A549 (cell line): ENCODE data around the gene SHISA8. TPM values are rescaled to one million over a fixed set of nuclear protein-coding genes. Genes with fewer than 3 reads are reported as not detected.

ENCODE experiments used
- ATAC-seq, 2 experiments: fragments of 200-7000 bp in 1 of 2; fragments of >200 bp in 1 of 2; cut with Nextera tagmentation in 1 of 2; cut with Tn5 transposase in 1 of 2; 3 replicates each; pipeline versions ENCODE4 v1.8.0 to v1.9.1; 2018 to 2020; ENCODE audit warnings: mild to moderate bottlenecking in 1 of 2, moderate library complexity in 1 of 2
- CTCF ChIA-PET: fragments of 300-600 bp; sonication (Branson Sonifier 250); formaldehyde crosslinking; extraction: SDS; loops from one replicate; lab custom pipeline; 2021; ENCODE audit warnings: antibody characterized with exemption, inconsistent platforms; lab: Yijun Ruan, JAX
- POLR2A ChIA-PET: fragments of 350-600 bp; formaldehyde crosslinking; extraction: SDS; loops from one replicate; lab custom pipeline; 2021; ENCODE audit warnings: antibody characterized with exemption, inconsistent platforms; lab: Yijun Ruan, JAX
- DNase-seq, 2 experiments: peaks; one replicate each; pipeline versions ENCODE4 v3.0.0 to v3.0.0-alpha.2; 2011 to 2016; ENCODE audit warnings: low read depth in 1 of 2, low spot score in 1 of 2
- FAIRE-seq: peaks from 2 replicates; lab custom pipeline; 2011; peaks lifted over from hg19 to GRCh38; lab: Jason Lieb, UNC
- H3K27ac ChIP-seq, 2 experiments: fragments of >200 bp; sonication (Bioruptor Twin); formaldehyde crosslinking; 3 replicates each; pipeline ENCODE4 v1.5.1; 2016 to 2017
- H3K4me1 ChIP-seq: fragments of >200 bp; sonication (Bioruptor Twin); formaldehyde crosslinking; 3 replicates; pipeline ENCODE4 v1.6.1; 2016
- H3K4me2 ChIP-seq: fragments of >200 bp; sonication (Bioruptor Twin); formaldehyde crosslinking; 3 replicates; pipeline ENCODE4 v1.6.1; 2016
- H3K4me3 ChIP-seq: fragments of >200 bp; sonication (Bioruptor Twin); formaldehyde crosslinking; 3 replicates; pipeline ENCODE4 v1.5.1; 2016
- H3K9me3 ChIP-seq: fragments of >200 bp; sonication (Bioruptor Twin); formaldehyde crosslinking; 3 replicates; pipeline ENCODE4 v1.6.1; 2016
- BHLHE40 ChIP-seq: IDR thresholded peaks from 2 replicates; pipeline ENCODE4 v1.6.1; 2012; ENCODE audit warnings: low read depth, low read length, inconsistent platforms
- EHF ChIP-seq: fragments of 250-450 bp; sonication (Bioruptor Pico); IDR thresholded peaks from 2 replicates; pipeline ENCODE4 v1.5.0; 2020; ENCODE audit warnings: mild to moderate bottlenecking
- EP300 ChIP-seq, 2 experiments: fragments of >200 bp; sonication (Bioruptor Twin); formaldehyde crosslinking; IDR thresholded peaks; 2 replicates in 1 of 2; 3 replicates in 1 of 2; pipeline ENCODE4 v1.6.1; 2016 to 2017
- ESRRA ChIP-seq: fragments of 150-350 bp; IDR thresholded peaks from 2 replicates; pipeline ENCODE4 v1.6.1; 2014; ENCODE audit warnings: mild to moderate bottlenecking, low read length, borderline replicate concordance
- FOSL2 ChIP-seq, 2 experiments: fragments of 450-650 bp in 1 of 2; fragments of >200 bp in 1 of 2; sonication (Bioruptor Twin) in 1 of 2; formaldehyde crosslinking; IDR thresholded peaks; 2 replicates each; pipeline versions ENCODE4 v1.5.0 to v1.6.1; 2016 to 2020; ENCODE audit warnings: mild to moderate bottlenecking in 1 of 2, moderate library complexity in 1 of 2
- FOXS1 ChIP-seq: fragments of 250-450 bp; sonication (Bioruptor Pico); IDR thresholded peaks from 2 replicates; pipeline ENCODE4 v1.5.0; 2020; ENCODE audit warnings: mild to moderate bottlenecking, moderate library complexity
- GATA3 ChIP-seq: IDR thresholded peaks from 2 replicates; pipeline ENCODE4 v1.6.1; 2012; ENCODE audit warnings: borderline replicate concordance
- HEYL ChIP-seq: fragments of 250-450 bp; sonication (Bioruptor Pico); IDR thresholded peaks from 2 replicates; pipeline ENCODE4 v1.8.0; 2021; ENCODE audit warnings: mild to moderate bottlenecking, moderate library complexity
- HOXA7 ChIP-seq: fragments of 250-450 bp; sonication (Bioruptor Pico); IDR thresholded peaks from 2 replicates; pipeline ENCODE4 v1.5.0; 2020; ENCODE audit warnings: mild to moderate bottlenecking, moderate library complexity
- HOXB5 ChIP-seq: fragments of 250-450 bp; sonication (Bioruptor Pico); IDR thresholded peaks from 2 replicates; pipeline ENCODE4 v1.5.0; 2020; ENCODE audit warnings: mild to moderate bottlenecking, moderate library complexity
- JUN ChIP-seq, 2 experiments: fragments of >200 bp; sonication (Bioruptor Twin); formaldehyde crosslinking; IDR thresholded peaks; 2 replicates in 1 of 2; 3 replicates in 1 of 2; pipeline ENCODE4 v1.6.1; 2016 to 2017
- MAZ ChIP-seq: fragments of 150-350 bp; IDR thresholded peaks from 2 replicates; pipeline ENCODE4 v1.6.1; 2014; ENCODE audit warnings: antibody characterized with exemption, low read depth, low read length, borderline replicate concordance
- NPAS2 ChIP-seq: fragments of 250-450 bp; sonication (Bioruptor Pico); IDR thresholded peaks from 2 replicates; pipeline ENCODE4 v1.8.0; 2022; ENCODE audit warnings: mild to moderate bottlenecking, moderate library complexity, borderline replicate concordance
- NR3C1 ChIP-seq: fragments of >200 bp; sonication (Bioruptor Twin); formaldehyde crosslinking; IDR thresholded peaks from 3 replicates; pipeline ENCODE4 v1.6.1; 2017
- POLR2AphosphoS2 ChIP-seq: conservative IDR thresholded peaks from 2 replicates; pipeline ENCODE4 v1.6.1; 2012; ENCODE audit warnings: low read length, improper control_type of control experiment, inconsistent platforms
- RARB ChIP-seq: fragments of 250-450 bp; sonication (Bioruptor Pico); IDR thresholded peaks from 2 replicates; pipeline ENCODE4 v1.8.0; 2021; ENCODE audit warnings: mild to moderate bottlenecking, moderate library complexity
- SREBF2 ChIP-seq: fragments of 450-650 bp; IDR thresholded peaks from 2 replicates; pipeline ENCODE4 v1.6.1; 2014; ENCODE audit warnings: mild to moderate bottlenecking, moderate library complexity
- TFCP2L1 ChIP-seq: fragments of 250-450 bp; sonication (Bioruptor Pico); IDR thresholded peaks from 2 replicates; pipeline ENCODE4 v1.5.0; 2021; ENCODE audit warnings: mild to moderate bottlenecking
- TP53 ChIP-seq: fragments of 250-450 bp; sonication (Bioruptor Pico); IDR thresholded peaks from 2 replicates; pipeline ENCODE4 v1.5.0; 2021; ENCODE audit warnings: mild to moderate bottlenecking, moderate library complexity
- ZFP36 ChIP-seq: fragments of 450-650 bp; IDR thresholded peaks from 2 replicates; pipeline ENCODE4 v1.6.1; 2014; ENCODE audit warnings: borderline replicate concordance; ENCODE audit not compliant: partially characterized antibody
- ZNF302 ChIP-seq: fragments of 250-450 bp; sonication (Bioruptor Pico); IDR thresholded peaks from 2 replicates; pipeline ENCODE4 v1.9.0; 2021; ENCODE audit warnings: inconsistent platforms, mild to moderate bottlenecking, moderate library complexity
- WGBS: methylation state at CpG from one replicate; pipeline ENCODE4 v1.1.6; 2017; ENCODE audit errors: missing lambda C conversion rate; 5-methylcytosine and 5-hydroxymethylcytosine counted together
- polyA plus RNA-seq, 4 experiments: library from polyadenylated mRNA; depleted of rRNA in 3 of 4; stranded (reverse); fragments of >200 nt; fragmentation: RNase III in 1 of 4; extraction: RNeasy Plus Mini Kit Qiagen cat#74134 plus additional on column Dnase treatment in 1 of 4; gene quantifications; 2 replicates in 3 of 4; 3 replicates in 1 of 4; pipeline ENCODE4 v1.2.3, GENCODE V29; 2011 to 2017
- TF ChIP-seq, protein P1 (sequence below): fragments of 150-350 bp; IDR thresholded peaks from 2 replicates; pipeline ENCODE4 v1.6.1; 2014; ENCODE audit warnings: low read depth, mild to moderate bottlenecking, low read length
- TF ChIP-seq, protein P2 (sequence below): IDR thresholded peaks from 2 replicates; pipeline ENCODE4 v1.6.1; 2012
- TF ChIP-seq, protein P3 (sequence below): fragments of >200 bp; sonication (Bioruptor Twin); formaldehyde crosslinking; IDR thresholded peaks from 2 replicates; pipeline ENCODE4 v1.6.1; 2016
- TF ChIP-seq, protein P4 (sequence below): fragments of 450-650 bp; IDR thresholded peaks from 2 replicates; pipeline ENCODE4 v1.6.1; 2014; ENCODE audit warnings: antibody characterized with exemption
- TF ChIP-seq, protein P5 (sequence below): fragments of >200 bp; sonication (Bioruptor Twin); formaldehyde crosslinking; IDR thresholded peaks from 3 replicates; pipeline ENCODE4 v1.6.1; 2016
- TF ChIP-seq, protein P6 (sequence below): IDR thresholded peaks from 2 replicates; pipeline ENCODE4 v1.6.1; 2012
- TF ChIP-seq, protein P7 (sequence below): IDR thresholded peaks from 2 replicates; pipeline ENCODE4 v1.6.1; 2012; ENCODE audit warnings: low read depth, borderline replicate concordance

SHISA8 gene
- polyA plus RNA-seq, 2 of the 4 experiments (the other 2 are of a cell fraction) = 0.15 TPM; not detected in 1

DNA sequence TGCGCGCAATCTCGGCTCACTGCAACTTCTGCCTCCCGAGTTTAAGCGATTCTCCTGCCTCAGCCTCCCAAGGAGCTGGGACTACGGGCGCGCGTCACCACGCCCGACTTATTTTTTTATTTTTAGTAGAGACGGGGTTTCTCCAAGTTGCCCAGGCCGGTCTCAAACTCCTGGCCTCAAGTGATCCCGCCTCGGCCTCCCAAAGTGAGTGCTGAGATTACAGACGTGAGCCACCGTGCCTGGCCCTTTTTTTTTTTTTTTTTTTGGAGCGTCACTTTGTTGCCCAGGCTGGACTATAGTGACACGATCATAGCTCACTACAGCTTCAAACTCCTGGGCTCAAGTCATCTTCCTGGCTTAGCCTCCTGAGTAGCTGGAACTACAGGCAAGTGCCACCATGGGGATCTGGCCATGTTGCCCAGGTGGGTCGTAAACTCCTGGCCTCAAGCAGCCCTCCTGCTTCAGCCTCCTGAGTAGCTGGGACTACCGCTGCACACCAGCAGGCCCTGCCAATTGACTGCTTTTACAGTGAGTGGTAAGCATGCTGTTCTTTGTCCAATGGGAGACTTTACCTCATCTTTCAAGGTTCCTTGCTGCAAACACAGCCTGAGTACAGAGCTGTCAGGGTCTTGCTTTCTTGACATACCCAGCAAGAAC, 32.7 kb upstream of the SHISA8 start:
- WGBS = 74% methylated on average over 21 of the region's 21 CpGs
- CTCF ChIA-PET = interaction anchor here (1.0 to 2.2 kb wide), 8 partner anchors 9 to 283 kb away, joined by 3 to 18 read pairs (median 4); no protein-coding TSS in a partner anchor
- no peak for DNase-seq
- POLR2A ChIA-PET = interaction anchor here (0.5 to 1.1 kb wide), 4 partner anchors 122 to 562 kb away, joined by 4 to 5 read pairs (median 5); partner anchors contain the start of gene CCDC134
- no peak for ATAC-seq
- peak overlapping the region; percentile 90 to 95 for H3K27ac ChIP-seq
- no peak for FAIRE-seq
- H3K4me2 ChIP-seq = peak overlapping the region; percentile 80
- H3K4me3 ChIP-seq = peak overlapping the region; percentile 92
- TF ChIP-seq MAZ = no peak
- no peak for TF ChIP-seq EHF (CRISPR knock-in tag)
- TF ChIP-seq, protein P1, sequence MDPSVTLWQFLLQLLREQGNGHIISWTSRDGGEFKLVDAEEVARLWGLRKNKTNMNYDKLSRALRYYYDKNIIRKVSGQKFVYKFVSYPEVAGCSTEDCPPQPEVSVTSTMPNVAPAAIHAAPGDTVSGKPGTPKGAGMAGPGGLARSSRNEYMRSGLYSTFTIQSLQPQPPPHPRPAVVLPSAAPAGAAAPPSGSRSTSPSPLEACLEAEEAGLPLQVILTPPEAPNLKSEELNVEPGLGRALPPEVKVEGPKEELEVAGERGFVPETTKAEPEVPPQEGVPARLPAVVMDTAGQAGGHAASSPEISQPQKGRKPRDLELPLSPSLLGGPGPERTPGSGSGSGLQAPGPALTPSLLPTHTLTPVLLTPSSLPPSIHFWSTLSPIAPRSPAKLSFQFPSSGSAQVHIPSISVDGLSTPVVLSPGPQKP = no peak
- no peak for TF ChIP-seq NPAS2 (CRISPR knock-in tag)
- TF ChIP-seq, protein P2, sequence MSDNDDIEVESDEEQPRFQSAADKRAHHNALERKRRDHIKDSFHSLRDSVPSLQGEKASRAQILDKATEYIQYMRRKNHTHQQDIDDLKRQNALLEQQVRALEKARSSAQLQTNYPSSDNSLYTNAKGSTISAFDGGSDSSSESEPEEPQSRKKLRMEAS = no peak
- TF ChIP-seq SREBF2 = no peak
- no peak for TF ChIP-seq TP53 (CRISPR knock-in tag)
- no peak for TF ChIP-seq POLR2AphosphoS2
- TF ChIP-seq ZFP36 = no peak
- TF ChIP-seq HEYL (CRISPR knock-in tag) = no peak
- no peak for TF ChIP-seq ZNF302 (CRISPR knock-in tag)
- no peak for TF ChIP-seq HOXB5 (CRISPR knock-in tag)
- TF ChIP-seq, protein P3, sequence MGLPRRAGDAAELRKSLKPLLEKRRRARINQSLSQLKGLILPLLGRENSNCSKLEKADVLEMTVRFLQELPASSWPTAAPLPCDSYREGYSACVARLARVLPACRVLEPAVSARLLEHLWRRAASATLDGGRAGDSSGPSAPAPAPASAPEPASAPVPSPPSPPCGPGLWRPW = no peak
- no peak for TF ChIP-seq HOXA7 (CRISPR knock-in tag)
- no peak for TF ChIP-seq FOSL2 (IDR thresholded peaks at IDR 0.05)
- TF ChIP-seq FOSL2 (CRISPR knock-in tag; IDR thresholded peaks at IDR 0.05) = no peak
- TF ChIP-seq EP300 (IDR thresholded peaks at IDR 0.05) = no peak
- TF ChIP-seq, protein P4, sequence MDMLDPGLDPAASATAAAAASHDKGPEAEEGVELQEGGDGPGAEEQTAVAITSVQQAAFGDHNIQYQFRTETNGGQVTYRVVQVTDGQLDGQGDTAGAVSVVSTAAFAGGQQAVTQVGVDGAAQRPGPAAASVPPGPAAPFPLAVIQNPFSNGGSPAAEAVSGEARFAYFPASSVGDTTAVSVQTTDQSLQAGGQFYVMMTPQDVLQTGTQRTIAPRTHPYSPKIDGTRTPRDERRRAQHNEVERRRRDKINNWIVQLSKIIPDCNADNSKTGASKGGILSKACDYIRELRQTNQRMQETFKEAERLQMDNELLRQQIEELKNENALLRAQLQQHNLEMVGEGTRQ = no peak
- no peak for TF ChIP-seq TFCP2L1 (CRISPR knock-in tag)
- TF ChIP-seq GATA3 = no peak
- H3K9me3 ChIP-seq = no peaks in the 10 kb centered on the region
- H3K4me1 ChIP-seq = peaks cover 12% of the 10 kb centered on the region; the same call in 2 of the 3 replicates

DNA sequence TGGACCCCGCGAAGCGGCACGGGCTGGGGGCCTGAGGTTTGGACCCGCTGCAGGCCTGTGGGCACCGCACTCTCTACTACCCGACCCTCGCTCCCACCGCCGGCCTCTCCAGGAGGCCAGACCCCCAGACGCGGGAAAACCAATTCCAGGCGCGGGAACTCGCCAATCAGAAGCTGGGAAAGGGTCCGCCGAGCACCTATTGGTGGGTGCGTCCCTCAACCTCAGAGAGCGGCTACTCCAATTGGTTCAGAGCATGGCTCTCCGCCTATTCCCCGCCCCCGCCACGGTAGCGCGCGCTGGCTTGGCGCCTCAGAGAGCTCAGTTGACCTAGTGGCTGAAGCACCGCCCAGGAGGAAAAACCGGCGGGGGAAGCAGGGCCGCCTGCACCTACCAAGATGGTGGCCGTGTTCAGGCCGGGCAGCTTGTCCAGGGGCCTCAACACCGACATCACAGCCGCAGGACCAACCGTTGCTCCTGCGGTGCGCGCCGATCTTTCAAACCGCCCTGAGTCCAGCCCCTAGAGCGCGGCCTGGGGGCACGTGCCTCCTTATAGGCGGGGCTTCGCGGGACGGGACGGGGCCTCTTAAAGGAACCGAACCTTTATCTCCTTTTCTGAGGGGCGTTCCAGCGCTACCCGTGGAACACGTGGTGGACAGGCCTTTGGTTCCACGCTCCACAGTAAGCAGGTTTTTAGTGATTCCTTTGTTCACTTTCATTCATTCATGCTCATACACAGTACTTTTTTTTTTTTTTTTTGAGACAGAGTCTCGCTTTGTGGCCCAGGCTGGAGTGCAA, 32.0 kb upstream of the SHISA8 start, which contains the start of gene CENPM:
Gene CENPM (minus strand): TSS at position 524 of the 795 bp plus-strand sequence. CDS start 76 bp downstream, at position 448.
- WGBS = 7% methylated on average over 15 of the region's 56 CpGs
- DNase-seq (peak; percentile 75 to 95), FAIRE-seq (no peak), ATAC-seq (peak; percentile 97 to 98)
- Histone ChIP-seq H3K27ac (peak within 1 kb of the TSS; percentile 90 to 95), H3K9me3 (no peaks in the 10 kb centered on the region), H3K4me1 (peaks cover 12% of the 10 kb centered on the region; the same call in 2 of the 3 replicates), H3K4me2 (peak within 1 kb of the TSS; percentile 80), H3K4me3 (peak within 1 kb of the TSS; percentile 92)
- POLR2A ChIA-PET = interaction anchor here (0.5 to 1.1 kb wide), 3 partner anchors 122 to 249 kb away, joined by 4 to 5 read pairs (median 5); partner anchors contain the start of gene CCDC134
- CTCF ChIA-PET = interaction anchor here (1.1 to 2.2 kb wide), 6 partner anchors 9 to 282 kb away, joined by 3 to 18 read pairs (median 5); no protein-coding TSS in a partner anchor
- TF ChIP-seq, protein P5, sequence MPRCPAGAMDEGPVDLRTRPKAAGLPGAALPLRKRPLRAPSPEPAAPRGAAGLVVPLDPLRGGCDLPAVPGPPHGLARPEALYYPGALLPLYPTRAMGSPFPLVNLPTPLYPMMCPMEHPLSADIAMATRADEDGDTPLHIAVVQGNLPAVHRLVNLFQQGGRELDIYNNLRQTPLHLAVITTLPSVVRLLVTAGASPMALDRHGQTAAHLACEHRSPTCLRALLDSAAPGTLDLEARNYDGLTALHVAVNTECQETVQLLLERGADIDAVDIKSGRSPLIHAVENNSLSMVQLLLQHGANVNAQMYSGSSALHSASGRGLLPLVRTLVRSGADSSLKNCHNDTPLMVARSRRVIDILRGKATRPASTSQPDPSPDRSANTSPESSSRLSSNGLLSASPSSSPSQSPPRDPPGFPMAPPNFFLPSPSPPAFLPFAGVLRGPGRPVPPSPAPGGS = no peak
- TF ChIP-seq RARB (CRISPR knock-in tag) = no peak
- TF ChIP-seq ESRRA = no peak
- TF ChIP-seq FOXS1 (CRISPR knock-in tag) = no peak
- TF ChIP-seq, protein P6, sequence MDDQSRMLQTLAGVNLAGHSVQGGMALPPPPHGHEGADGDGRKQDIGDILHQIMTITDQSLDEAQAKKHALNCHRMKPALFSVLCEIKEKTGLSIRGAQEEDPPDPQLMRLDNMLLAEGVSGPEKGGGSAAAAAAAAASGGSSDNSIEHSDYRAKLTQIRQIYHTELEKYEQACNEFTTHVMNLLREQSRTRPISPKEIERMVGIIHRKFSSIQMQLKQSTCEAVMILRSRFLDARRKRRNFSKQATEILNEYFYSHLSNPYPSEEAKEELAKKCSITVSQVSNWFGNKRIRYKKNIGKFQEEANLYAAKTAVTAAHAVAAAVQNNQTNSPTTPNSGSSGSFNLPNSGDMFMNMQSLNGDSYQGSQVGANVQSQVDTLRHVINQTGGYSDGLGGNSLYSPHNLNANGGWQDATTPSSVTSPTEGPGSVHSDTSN = no peak
- no peak for TF ChIP-seq NR3C1
- no peak for TF ChIP-seq HOXB5 (CRISPR knock-in tag)
- no peak for TF ChIP-seq JUN (IDR thresholded peaks at IDR 0.05)
- peak; percentile 81 for TF ChIP-seq BHLHE40
- TF ChIP-seq, protein P7, sequence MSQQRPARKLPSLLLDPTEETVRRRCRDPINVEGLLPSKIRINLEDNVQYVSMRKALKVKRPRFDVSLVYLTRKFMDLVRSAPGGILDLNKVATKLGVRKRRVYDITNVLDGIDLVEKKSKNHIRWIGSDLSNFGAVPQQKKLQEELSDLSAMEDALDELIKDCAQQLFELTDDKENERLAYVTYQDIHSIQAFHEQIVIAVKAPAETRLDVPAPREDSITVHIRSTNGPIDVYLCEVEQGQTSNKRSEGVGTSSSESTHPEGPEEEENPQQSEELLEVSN = peak; percentile 96
- TF ChIP-seq GATA3 = no peak
- TF ChIP-seq, protein P4 = peak; percentile 90
- TF ChIP-seq, protein P3 = no peak
